Thoracic aorta (tissue), 2 donors: ENCODE measurements around the gene COPS8. TPM values are rescaled to one million over a fixed set of nuclear protein-coding genes. Genes with fewer than 3 reads are reported as not detected.

Experiments used
- ATAC-seq: fragments of 150-250 bp; one replicate; pipeline ENCODE4 v1.8.0; 2017; ENCODE audit warnings: low read depth; ENCODE audit not compliant: insufficient number of reproducible peaks, low FRiP score
- DNase-seq: peaks from one replicate; pipeline ENCODE4 v3.0.0-alpha.2; 2020; ENCODE audit warnings: low spot score
- H3K27ac ChIP-seq, 2 donors: fragments of 200-600 bp; sonication (generic); 1 replicate in 1 of 2; 2 replicates in 1 of 2; pipeline ENCODE4 v1.5.1; 2016; ENCODE audit warnings: mild to moderate bottlenecking in 2 of 2, moderate library complexity in 2 of 2
- H3K27me3 ChIP-seq: fragments of 200-600 bp; sonication (generic); replicated peaks from 2 replicates; pipeline ENCODE4 v1.6.0; 2016; ENCODE audit warnings: mild to moderate bottlenecking; ENCODE audit not compliant: insufficient read depth
- H3K36me3 ChIP-seq: fragments of 200-600 bp; sonication (generic); one replicate; pipeline ENCODE4 v1.5.1; 2016
- H3K4me1 ChIP-seq, 2 donors: fragments of 200-600 bp; sonication (generic); 1 replicate in 1 of 2; 2 replicates in 1 of 2; pipeline versions ENCODE4 v1.5.1 to v1.6.0; 2016; ENCODE audit warnings: low read depth in 2 of 2, mild to moderate bottlenecking in 1 of 2; ENCODE audit not compliant: control insufficient read depth in 1 of 2
- H3K4me3 ChIP-seq: fragments of 200-600 bp; sonication (generic); 2 replicates; pipeline ENCODE4 v1.5.1; 2016; ENCODE audit warnings: mild to moderate bottlenecking
- H3K9me3 ChIP-seq: fragments of 200-600 bp; sonication (generic); 2 replicates; pipeline ENCODE4 v1.5.1; 2016
- total RNA-seq, 2 donors: library from RNA; depleted of rRNA; stranded (reverse); fragments of >200 nt; gene quantifications; one replicate each; pipeline versions ENCODE4 v1.1.0 to v1.2.3, GENCODE V29; 2016
- TF ChIP-seq, protein P1 (sequence below): fragments of 200-600 bp; sonication (generic); IDR thresholded peaks from one replicate; pipeline ENCODE4 v1.5.1; 2019; ENCODE audit warnings: antibody characterized with exemption

COPS8 gene
- total RNA-seq, 2 donors from 2014 or later, result 62.8 to 83.7 TPM

DNA sequence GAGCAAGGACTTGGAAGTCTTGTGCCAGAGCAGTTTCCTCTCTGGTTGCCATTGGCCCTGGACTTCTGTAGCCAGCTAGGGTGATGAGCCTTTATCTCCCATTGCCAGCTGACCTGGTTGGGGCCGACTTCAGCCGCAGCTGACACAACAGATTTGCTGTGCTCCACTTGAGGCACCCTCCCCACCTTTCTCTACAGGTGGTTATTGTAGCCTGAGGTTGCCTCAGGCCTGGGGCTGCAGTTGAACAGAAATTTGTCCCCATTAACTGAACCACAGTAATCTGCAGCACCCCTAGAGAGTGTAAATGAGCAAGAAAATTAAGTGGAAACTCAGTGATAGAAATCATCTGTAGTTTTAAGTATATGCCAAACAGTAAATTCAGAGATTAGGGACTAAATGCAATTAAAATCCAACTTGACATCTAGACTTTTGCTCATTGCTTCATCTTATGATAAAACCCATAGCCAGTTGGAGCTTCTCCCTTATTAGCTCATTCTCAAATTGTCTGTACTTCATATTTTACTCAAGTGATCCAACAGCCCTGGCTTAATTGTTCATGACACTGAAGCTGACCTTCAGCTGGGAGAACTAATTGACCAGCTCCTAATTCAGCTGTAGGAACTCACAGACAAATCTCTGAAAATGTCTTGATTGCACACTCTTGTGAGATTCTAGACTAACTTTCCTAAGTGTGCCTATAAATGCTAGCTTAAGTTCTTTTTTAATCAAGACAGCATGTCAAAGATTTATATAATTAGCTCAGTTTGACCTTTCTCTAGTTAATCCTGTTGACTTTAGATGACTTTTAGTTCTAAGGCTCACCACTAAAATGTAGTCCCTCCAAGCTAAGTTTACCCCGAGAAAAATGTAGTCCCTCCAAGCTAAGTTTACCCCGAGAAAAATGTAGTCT lies 48.9 kb downstream of the COPS8 start:
- Histone ChIP-seq H3K4me1 (no peaks in the 10 kb centered on the region), H3K9me3 (no peaks in the 10 kb centered on the region), H3K27me3 (no peaks in the 10 kb centered on the region), H3K36me3 (no peaks in the 10 kb centered on the region), H3K27ac (no peak overlapping the region), H3K4me3 (no peak overlapping the region)
- ATAC-seq, result no peak
- no peak for DNase-seq
- TF ChIP-seq, protein P1, sequence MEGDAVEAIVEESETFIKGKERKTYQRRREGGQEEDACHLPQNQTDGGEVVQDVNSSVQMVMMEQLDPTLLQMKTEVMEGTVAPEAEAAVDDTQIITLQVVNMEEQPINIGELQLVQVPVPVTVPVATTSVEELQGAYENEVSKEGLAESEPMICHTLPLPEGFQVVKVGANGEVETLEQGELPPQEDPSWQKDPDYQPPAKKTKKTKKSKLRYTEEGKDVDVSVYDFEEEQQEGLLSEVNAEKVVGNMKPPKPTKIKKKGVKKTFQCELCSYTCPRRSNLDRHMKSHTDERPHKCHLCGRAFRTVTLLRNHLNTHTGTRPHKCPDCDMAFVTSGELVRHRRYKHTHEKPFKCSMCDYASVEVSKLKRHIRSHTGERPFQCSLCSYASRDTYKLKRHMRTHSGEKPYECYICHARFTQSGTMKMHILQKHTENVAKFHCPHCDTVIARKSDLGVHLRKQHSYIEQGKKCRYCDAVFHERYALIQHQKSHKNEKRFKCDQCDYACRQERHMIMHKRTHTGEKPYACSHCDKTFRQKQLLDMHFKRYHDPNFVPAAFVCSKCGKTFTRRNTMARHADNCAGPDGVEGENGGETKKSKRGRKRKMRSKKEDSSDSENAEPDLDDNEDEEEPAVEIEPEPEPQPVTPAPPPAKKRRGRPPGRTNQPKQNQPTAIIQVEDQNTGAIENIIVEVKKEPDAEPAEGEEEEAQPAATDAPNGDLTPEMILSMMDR, result no peak

DNA sequence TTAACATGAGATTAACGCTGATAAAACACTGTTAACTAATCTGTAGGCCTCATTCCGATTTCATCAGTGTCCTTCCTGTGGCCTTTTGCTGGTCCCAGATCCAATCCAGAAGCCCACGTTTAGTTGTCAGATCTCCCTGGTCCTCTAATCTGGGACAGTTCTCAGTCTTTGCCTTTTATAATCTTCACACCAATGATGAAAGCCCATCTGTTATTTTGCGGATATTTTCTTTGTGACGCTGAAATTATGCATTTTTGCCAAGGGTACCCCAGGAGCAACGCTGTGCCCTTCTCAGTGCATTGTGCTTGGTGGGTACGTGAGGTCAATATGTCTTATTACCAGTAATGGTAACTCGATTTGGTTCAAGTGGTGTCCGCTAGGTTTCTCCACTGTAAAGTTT lies 51.1 kb downstream of the COPS8 start:
- H3K36me3 ChIP-seq, result no peaks in the 10 kb centered on the region
- DNase-seq (no peak), ATAC-seq (no peak)
- no peaks in the 10 kb centered on the region for H3K9me3 ChIP-seq
- H3K4me3 ChIP-seq, result no peak overlapping the region
- H3K27ac ChIP-seq, result no peak overlapping the region
- no peaks in the 10 kb centered on the region for H3K27me3 ChIP-seq
- H3K4me1 ChIP-seq, result no peaks in the 10 kb centered on the region
- TF ChIP-seq, protein P1, result no peak

DNA sequence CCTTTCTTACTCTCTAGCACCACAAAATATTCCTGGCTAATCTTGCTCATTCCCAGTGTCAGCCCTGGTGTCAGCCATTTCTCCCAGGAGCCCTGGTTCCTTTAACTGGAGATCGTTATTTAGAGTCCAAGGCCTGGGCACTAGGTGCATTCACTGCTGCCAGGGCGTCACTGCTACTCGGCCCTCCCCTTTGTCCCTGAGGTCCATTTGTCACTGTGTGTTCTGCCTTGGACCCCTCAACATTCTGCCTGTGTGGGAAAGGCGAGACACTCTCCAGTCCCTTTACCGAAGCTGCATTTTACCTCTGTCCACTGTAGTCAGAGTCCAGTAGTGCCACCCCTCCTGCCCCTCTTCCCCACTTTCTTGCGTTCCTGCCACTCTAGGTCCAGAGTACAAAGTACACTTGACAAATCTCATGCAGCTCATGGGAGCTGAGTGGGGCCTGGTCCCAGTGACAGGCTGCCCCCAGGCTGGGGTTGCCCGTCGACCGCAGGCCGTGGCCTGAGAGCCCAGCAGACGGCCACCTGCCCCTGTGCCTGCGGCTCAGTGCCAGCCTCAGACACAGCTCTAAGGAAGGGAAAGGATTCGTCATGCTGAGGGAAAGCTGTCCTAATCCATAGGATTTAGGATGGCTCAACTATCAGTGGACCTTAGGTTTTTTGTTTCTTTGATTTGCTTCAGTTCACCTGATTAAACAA lies 52.1 kb downstream of the COPS8 start:
- TF ChIP-seq, protein P1, result no peak
- H3K4me3 ChIP-seq, result no peak overlapping the region
- no peaks in the 10 kb centered on the region for H3K36me3 ChIP-seq
- H3K27me3 ChIP-seq, result no peaks in the 10 kb centered on the region
- H3K27ac ChIP-seq, result no peak overlapping the region
- DNase-seq (no peak), ATAC-seq (no peak)
- no peaks in the 10 kb centered on the region for H3K9me3 ChIP-seq
- H3K4me1 ChIP-seq, result no peaks in the 10 kb centered on the region

DNA sequence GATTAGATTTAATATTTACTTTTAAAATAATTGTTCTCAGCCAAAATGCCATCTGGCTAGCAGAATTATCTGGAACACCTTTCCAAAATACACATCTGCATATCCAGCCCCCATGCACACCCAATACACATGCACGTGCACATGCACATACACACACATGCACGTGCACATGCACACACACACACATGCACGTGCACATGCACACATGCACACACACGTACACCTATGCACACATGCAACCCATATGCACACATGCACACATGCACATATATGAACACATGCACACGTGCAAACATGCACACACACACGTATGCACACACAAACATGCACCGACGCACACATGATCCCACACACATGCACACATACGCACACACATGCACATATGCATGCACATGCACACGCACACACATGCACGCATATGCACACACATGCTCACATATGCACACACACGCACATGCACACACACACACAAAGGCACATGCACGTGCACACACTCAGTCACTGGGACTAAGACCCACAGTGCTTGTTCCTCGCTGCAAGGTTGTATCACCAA lies 53.5 kb downstream of the COPS8 start:
- TF ChIP-seq, protein P1, result no peak
- ATAC-seq (no peak), DNase-seq (no peak)
- Histone ChIP-seq H3K36me3 (no peaks in the 10 kb centered on the region), H3K9me3 (no peaks in the 10 kb centered on the region), H3K4me1 (no peaks in the 10 kb centered on the region), H3K27me3 (no peaks in the 10 kb centered on the region), H3K27ac (no peak overlapping the region), H3K4me3 (no peak overlapping the region)

DNA sequence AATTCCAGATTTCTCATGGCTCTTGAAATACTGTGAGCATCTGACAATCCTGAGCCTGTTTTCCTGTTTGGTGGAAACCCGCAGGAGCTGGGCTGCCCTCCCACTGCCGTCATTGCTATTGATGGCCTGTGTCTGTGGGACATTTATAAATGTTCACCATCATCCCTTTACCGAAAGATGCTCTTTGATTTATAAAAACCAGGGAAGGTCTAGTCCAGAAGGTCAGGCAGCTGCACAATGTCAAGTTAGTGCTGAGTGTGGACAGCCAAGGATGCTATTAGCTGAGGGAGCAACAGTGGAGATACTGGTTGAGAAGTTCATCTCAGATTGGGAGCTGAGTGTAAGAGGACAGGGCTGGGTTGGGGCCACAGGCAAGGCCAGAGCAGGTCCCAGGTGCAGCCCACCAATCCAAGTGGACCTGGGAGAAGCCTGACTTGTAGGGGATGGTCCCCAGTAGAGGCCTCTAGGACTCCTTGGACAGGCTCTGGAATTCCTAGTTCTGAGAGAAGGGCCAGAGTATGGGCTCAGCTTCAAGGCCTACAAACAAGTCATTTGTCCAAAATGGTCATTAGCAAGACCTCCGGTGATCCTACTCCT lies 55.1 kb downstream of the COPS8 start:
- no peaks in the 10 kb centered on the region for H3K27me3 ChIP-seq
- no peaks in the 10 kb centered on the region for H3K9me3 ChIP-seq
- no peak for ATAC-seq
- H3K4me1 ChIP-seq, result no peaks in the 10 kb centered on the region
- TF ChIP-seq, protein P1, result no peak
- no peak overlapping the region for H3K4me3 ChIP-seq
- H3K36me3 ChIP-seq, result no peaks in the 10 kb centered on the region
- no peak for DNase-seq
- no peak overlapping the region for H3K27ac ChIP-seq
